Limb (tissue), 2 donors: Measurements from ENCODE around the gene PARP9.
"Not testable (repeated sequence)": the region's sequence is repeated elsewhere in the genome, so short reads cannot be mapped to it uniquely, and the experiment has no call there.

Experiments used
- DNase-seq, 2 donors: peaks; one replicate each; pipeline ENCODE4 v3.0.0-alpha.2; 2016; ENCODE audit errors: extremely low spot score in 2 of 2

The PARP9 gene

DNA sequence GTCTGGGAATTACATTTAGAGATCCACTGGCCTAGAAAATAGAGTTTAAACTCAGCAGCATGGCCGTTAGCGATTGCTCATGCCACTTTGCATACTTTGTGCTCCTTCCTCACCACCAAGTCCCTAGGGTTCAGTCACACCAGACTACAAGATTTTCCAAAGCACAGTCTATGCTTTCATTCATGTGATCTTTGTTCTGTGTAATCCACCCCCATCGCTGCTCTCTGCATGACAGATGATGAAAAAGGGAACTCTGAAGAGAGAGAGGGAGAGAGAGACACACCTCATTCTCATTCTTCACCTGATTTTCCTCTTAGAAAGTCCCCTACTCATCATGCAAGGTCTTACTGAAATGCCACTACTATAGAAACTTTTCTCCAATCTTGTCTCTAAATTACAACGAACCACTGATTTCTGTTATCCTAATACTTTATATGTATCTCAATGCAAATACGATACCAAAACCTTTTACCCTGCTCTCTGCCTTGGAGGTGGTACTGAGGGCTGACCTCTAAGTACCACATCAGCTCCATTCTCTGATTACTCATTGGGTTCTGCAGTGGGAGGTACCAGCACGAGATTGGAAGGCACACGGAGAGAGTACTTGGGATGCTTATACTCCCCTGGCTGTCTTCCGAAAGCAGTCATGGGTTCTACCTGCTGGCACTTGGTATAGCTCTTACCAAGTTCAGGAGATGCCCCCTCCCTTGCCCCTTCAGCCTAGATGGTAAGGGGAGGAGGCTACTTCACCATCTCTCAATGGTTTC is 12.3 kb upstream of the PARP9 start:
- no peak for DNase-seq

DNA sequence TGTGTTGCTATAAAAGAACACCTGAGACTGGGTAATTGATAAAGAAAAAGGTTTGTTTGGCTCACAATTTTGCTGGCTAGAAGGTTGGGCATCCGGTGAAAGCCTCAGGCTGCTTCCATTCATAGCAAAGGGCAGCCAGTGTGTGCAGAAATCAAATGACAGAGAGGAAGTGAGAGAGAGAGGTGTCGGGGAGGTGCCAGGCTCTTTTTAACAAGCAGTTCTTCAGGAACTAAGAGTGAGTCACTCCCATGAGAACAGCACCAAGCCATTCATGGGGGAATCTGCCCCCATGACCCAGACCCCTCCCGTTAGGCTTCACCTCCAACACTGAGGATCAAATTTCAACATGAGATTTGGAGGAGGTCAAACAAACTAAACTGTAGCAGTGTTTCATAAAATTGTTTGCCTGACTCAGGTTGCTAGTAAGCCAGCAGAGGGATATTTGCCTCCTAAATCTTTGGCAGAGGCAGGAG is 8.9 kb upstream of the PARP9 start:
- no peak for DNase-seq

DNA sequence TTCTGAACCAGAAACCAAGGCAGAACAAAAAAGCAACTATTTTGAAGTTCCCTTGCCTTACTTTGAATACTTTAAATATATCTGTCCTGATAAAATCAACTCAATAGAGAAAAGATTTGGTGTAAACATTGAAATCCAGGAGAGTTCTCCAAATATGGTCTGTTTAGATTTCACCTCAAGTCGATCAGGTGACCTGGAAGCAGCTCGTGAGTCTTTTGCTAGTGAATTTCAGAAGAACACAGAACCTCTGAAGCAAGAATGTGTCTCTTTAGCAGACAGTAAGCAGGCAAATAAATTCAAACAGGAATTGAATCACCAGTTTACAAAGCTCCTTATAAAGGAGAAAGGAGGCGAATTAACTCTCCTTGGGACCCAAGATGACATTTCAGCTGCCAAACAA is 4.7 kb upstream of the PARP9 start:
- no peak for DNase-seq

DNA sequence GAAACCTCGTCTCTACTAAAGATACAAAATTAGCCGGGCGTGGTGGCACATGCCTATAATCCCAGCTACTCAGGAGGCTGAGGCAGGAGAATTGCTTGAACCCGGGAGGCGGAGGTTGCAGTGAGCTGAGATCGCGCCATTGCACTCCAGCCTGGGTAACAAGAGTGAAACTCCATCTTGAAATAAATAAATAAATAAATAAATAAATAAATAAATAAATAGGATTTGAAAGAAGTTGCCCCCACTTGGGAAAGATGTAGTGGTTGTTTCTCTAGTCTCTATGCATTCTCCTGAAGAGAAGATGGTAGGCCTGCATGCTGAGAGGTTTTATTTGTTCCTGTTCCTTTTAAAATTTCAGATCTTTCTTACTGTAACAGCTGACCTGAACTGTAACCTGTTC is 4.0 kb upstream of the PARP9 start:
- DNase-seq: not testable (repeated sequence)

DNA sequence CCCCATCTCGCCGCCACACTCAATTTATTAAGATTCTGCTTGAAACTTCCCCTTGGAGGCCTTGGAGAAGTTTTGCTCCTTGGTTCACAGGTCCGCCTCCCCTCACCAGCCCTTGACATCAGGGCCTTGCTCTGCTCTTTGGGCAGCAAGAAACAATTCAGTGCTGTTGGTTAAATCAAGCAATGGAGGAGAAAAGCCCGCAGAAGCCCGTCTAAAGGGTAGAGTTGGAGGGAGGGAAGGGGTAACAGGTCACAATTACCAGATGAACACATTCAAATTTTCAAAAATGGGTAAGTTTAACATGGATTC is 429 bp downstream of the PARP9 start:
- no peak for DNase-seq

DNA sequence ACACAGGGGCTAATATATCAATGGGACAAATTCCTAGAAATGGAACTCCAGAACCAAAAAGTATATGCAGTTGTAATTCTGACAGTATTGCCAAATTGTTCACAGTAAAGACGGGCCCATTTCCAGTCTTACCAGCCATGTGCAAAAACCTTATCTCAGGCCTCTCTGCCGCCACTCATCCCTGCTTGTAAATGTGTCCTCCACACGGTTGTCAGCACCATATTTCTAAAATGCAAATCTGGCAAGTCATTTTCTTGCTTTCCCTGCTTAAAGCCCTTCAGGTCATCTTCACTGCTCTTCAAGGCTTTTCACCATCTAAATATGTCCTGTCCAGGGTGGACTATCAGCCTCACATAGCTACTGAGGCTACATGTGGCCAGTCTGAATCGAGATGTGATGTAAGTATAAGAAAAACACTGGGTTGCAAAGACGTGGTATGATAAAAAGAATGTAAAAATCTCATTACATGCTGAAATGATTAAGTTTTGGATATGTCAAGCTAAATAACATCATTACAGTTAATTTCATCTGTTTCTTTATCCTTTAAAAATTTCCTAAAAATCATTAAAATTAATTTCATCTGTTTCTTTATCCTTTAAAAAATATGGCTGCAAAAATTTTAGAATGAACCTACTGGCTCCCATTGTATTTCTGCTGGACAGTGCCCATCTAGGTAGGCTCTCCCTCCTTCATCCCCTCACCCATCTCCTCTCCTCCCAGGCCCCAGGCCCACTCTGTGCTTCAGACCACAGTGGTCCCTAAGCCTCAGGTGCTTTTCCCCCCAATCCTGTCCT is 980 bp downstream of the PARP9 start:
- no peak for DNase-seq

DNA sequence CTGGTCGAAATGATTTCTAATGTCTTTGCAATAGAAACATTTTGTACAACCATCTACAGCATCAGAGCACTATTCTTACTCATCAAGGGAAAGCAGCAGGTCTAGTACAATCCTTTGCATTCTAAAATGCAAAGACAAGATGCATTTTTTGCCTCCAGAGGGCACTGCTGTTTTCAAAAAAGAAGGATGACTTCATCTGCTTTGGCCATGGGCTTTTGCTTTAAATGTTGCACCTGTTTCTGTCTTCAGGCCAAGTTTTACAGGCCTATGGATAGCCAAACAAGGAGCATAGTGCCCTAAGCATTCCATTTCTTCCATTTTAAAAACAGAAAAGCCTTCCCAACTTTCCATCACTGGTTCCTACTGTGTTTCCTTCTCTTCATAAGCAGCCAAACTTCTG is 3.4 kb downstream of the PARP9 start:
- peak; percentile 38 to 43 for DNase-seq

DNA sequence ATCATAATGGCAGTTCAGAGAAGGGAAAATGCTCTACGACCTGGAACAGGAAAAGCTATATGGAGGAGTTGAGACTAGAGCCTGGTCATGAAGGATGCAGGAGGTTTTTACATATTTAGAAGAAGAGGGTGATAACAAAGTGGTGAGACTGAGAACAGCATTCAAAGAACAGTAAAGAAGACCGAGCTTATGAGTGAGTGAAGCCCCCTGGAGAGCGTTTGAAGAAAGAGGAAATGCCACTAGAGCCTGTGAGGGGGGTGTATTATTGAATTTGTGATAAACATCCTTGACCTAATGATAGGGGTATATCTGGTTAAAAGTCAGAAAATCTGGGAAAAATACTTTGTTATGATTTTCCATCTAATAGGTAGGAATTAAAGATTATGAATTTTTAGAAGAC is 4.2 kb downstream of the PARP9 start:
- no peak for DNase-seq

DNA sequence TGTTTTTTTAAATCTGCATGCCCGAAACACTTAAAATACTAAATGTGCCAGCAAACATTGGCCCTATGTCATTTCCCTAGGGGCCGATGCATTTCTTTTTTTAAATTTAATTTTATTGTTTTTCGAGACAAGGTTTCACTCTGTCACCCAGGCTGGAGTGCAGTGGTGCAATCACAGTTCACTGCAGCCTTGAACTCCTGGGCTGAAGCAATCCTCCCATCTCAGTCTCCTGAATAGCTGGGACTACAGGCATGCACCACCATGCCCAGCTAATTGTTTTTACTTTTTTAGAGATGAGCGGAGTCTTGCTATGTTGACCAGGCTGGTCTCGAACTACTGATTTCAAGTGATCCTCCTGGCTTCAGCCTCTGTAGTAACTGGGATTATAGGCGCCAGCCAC is 5.5 kb downstream of the PARP9 start:
- no peak for DNase-seq

DNA sequence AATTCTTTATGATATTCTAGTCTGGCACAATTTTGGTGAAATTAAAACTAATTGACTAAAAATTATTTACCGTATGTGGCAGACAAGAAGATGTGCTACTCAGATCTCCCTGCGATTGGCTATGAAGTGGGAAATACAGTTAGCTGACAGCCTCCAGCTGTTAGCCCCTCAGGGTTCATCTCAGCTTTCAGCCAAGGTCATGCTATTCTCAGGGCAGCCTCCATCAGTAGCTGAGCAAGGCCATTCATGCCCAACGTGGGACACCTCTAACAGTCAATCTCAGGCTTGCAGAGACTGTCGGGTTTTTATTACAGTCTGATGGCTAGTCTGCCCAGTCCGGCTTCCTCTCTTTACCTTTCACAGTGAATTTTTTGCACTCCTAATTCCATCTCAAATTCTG is 6.7 kb downstream of the PARP9 start:
- no peak for DNase-seq

DNA sequence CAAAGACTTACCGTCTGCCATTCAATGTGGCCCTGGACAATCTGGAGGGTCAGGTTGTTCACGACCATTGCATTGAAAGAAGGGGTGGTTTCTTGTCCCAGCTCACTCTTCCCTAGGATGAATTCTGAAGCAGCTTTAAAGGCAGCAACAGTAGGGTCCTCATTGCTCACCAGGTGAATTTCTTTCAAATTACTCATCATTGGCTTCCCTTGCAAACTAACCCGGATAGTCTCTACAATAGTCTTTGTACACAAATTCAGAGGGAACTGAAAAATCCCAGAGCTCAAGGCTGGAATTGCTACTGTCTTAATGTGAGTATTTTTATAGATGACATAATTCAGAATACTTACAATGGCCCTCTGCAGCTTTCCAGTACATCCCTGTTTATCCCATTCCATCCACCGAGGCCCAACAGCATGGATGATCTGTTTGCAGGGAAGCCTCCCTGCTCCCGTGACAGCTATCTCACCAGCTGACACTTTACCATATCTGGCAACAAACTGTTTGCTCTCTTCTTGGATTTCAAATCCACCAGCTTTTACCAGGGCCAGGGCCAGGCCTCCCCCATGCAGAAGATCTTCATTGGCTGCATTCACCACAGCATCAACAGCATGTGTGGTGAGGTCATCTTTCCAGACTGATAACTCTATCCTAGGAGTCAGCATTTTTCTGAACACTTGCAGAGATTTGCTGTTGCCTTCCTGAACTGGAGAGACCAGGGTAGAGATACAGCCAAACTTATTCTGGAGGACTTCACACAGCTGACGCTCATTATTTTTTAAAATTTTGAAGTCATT is 8.6 kb downstream of the PARP9 start:
- DNase-seq: no peak

DNA sequence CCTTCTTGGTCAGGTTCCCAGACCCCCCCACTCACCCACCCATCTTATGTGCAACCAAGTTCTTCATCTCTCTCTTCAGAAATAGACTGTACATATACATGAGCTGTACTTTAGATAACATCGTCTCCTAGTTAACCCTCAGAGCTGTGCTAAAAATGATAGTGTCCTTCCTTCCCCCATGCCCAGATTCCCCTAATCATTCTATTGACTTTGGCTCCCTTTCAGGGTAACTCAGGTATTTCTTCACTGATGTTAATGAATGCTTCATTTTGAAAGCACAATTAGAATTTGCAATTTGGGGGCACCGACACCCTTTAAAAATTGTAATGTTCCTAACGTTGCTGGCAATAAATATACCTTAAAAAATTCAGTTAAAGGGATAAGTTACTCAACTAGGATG is 10.9 kb downstream of the PARP9 start:
- DNase-seq: no peak

DNA sequence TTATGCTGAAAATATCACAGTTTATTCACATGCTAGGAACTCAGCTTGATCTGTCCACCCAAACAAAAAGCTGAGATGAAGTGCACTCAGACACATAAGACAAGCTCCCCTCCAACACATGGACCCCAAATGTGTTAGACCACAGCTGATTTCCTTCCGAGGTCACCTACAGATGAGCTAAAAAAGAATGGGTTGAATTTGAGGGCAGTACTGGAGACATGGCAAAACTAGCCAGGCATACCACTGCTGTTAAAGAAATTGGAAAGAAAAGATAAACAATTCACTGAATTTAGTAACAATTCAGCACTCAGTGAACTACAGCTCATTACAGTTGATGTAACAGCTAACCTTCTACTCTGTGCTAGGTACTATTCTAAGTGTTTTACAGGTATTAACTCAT is 15.5 kb downstream of the PARP9 start:
- no peak for DNase-seq

DNA sequence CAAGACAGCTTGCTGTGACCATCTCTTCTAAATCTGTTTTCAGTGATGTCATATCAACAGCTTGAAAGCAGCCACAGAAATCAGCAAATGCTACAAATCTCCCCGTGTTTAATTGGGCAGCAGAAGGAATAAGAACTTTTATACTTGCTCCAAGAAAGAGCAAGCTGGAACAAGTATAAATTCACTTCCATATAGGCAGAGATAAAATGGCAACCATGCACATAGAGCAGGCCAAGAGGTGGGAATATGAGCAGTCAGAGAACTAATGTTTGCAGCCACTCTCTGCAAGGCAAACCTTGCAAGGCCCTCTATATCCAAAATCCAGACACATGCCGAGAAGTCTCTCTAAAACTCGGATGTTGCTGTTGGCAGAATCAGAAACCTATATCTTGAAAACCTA is 16.0 kb downstream of the PARP9 start:
- DNase-seq: no peak

DNA sequence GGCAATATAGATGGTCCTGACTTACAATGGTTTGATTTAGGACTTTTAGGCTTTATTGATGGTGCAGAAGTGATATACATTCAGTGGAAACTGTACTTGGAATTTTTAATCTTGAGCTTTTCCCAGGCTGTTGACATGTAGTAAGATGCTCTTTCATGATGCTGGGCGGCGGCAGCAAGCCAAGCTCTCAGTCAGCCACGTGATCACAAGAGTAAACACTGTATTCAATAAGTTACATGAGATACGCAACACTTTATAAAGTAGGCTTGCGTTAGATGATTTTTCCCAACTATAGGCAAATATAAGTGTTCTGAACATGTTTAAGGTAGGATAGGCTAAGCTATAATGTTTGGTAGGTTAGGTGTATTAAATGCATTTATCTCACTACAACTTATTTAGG is 17.9 kb downstream of the PARP9 start:
- DNase-seq: no peak

DNA sequence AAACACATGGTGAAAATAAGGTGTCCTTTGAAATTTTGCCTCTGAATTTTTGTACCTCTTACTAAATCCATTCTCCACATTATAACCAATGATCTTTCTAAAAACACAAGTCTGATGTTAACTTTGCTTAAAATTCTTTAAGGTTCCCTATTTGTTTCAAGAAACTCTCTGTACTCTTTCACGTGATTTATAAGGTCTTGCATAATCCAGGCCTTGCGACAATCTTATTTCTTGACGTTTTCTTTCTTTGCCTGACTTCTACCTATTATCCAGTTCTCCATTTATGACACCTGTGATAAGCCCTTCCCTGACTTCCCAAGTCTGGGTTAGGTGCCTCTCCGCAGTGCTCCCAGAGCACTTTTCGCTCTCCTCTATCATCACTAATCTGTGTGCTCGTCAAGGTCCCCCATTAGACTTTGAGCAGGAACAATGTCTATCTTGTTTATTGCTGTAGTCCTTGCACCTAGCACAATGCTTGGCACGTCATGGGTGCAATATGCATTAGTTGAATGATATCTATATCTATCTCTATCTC is 25.1 kb downstream of the PARP9 start:
- DNase-seq: no peak

DNA sequence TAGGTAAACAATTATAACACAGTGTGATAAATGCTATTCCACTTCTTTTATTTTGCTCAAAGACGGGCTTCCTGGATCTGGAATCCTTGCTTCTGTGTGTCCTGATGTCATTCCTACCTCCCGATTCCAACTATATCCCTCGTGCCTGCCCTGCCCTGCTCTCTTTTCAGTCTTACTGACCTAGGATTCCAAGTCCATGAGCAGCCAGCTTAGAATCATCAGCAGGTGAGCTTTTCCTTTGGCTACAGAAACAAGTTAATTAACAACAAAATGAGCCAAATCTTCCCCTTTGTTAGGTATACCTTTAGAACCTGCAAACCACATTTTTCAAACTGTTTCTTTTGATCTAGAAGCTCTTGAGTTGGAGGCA is 27.5 kb downstream of the PARP9 start:
- no peak for DNase-seq

DNA sequence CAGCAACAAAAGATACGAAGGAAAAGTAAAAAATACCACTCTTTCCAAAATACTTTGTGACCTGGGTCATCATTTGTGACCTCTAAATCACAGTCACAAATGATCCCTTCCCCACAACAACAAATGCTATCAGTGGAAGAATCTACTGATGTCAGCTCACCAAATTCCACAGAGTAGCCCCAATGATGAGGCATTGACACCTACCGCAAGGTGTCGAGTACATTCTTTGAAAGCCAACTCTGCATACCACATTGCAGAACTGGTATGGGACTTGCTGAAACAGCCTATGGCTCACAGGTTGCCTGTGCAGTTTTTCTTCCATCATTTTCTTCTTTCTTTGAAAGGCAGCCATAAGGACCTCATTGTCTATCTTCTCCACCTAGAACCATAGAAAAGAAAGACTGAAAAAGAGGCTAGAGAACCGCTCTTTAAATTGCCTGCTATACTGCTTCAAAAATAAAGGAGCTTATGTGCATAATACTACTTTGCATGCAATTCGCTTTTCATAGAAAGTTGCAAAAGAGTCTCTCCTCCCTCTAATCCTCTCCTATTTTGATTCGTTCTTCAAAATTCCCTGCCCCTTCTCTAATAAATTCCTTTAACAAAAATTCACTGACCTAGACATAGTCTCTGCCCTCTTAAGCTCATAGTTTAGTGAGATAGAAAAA is 28.0 kb downstream of the PARP9 start:
- no peak for DNase-seq

DNA sequence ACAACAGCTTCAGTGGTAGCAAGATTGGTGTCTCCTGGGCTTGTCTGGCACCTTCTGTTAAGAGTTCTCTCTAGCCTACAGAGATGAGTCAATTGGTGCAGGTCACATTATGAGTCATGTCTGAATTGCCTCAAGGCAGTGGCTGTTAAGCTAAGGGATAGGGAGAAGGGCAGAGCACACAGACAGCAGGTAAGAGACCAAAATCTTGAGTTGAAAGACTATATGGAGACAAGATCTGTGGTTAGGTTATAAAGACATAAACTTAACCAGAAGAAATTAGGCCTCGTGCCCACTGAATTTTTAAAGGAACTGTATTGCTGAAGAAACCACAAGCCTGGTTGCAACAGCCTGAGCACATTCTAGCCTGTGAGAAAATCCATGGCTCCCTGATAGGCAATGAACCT is 30.2 kb downstream of the PARP9 start:
- DNase-seq: no peak

DNA sequence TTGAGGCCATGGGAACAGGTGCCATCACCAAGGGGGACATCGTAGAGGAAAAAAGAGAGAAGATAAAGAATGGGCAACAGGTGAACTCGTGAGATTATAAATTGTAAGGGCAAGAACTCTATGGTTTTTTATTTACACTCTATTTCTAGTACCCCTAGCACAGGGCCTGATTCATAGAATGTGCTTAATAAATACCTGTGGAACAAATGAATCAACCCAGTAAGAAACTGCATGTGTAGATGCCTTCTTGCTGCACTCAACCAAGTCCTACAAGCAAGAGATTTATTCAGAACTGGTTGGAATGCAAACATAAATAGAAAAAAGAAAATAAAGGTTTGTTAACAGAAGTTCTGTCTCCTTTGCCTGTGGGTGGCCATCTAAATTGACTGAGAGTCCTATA is 30.6 kb downstream of the PARP9 start:
- no peak for DNase-seq

DNA sequence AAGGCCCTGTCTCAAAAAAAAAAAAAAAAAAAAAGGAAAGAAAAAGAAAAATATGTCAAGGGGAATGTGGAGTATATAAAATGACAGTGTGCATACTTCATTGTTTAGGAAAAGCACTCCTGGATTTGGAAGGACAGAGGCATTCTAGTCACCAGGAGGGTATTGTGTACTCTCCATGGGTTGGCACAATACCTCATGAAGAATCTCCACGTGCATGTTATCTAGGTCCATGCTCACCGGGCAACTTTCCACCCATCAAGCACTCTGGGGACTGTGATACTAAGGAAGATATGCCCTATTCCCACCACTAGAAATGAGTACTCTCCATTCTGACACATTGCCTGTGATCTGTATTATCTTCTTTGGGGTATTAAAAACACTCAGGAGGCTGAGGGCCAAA is 33.9 kb downstream of the PARP9 start:
- DNase-seq: no peak

DNA sequence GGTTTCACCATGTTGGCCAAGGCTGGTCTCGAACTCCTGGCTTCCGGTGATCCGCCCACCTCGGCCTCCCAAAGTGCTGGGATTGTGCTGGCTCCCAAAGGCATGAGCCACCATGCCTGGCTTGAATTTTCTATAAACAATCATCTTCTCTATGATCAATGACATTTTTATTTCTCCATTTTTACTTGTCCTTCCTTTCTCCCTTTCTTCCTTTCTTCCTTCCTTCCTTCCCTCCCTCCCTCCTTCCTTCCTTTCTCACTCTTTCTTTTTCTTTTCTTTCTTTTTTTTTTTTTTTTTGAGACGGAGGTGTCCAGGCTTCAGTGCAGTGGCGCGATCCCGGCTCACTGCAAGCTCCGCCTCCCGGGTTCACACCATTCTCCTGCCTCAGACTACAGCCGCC is 40.8 kb downstream of the PARP9 start:
- no peak for DNase-seq
